WTC11 (cell line): ENCODE results near the gene RPP40. TPM values are rescaled to one million over a fixed set of nuclear protein-coding genes. Genes with fewer than 3 reads are reported as not detected.

Experiments
- ATAC-seq: fragments of 200-7000 bp; cut with Tn5 transposase; 2 replicates; pipeline ENCODE4 v1.10.0; 2021; ENCODE audit warnings: mild to moderate bottlenecking, moderate library complexity
- CTCF ChIA-PET: fragments of 300-600 bp; sonication (Branson Sonifier 250); formaldehyde crosslinking; loops from one replicate; lab custom pipeline; 2021; ENCODE audit warnings: antibody characterized with exemption; lab: Charles Lee
- POLR2A ChIA-PET: fragments of 350-600 bp; sonication (Branson Sonifier 250); formaldehyde crosslinking; loops from one replicate; lab custom pipeline; 2021; ENCODE audit warnings: antibody characterized with exemption; lab: Charles Lee
- DNase-seq: peaks from one replicate; pipeline ENCODE4 v3.0.0; 2021; ENCODE audit warnings: low spot score
- H3K27ac Mint-ChIP-seq: 2 replicates; pipeline ENCODE4 v1.8.0; 2021; ENCODE audit warnings: mixed read lengths
- H3K27me3 Mint-ChIP-seq: 2 replicates; pipeline ENCODE4 v1.8.0; 2021; ENCODE audit warnings: low read depth, mild to moderate bottlenecking, moderate library complexity, mixed read lengths
- H3K36me3 Mint-ChIP-seq: 2 replicates; pipeline ENCODE4 v1.8.0; 2021; ENCODE audit warnings: mixed read lengths
- H3K4me1 Mint-ChIP-seq: 2 replicates; pipeline ENCODE4 v1.8.0; 2022; ENCODE audit warnings: mixed read lengths
- H3K4me3 Mint-ChIP-seq: 2 replicates; pipeline ENCODE4 v1.8.0; 2021; ENCODE audit warnings: mild to moderate bottlenecking, moderate library complexity, mixed read lengths
- H3K9me3 Mint-ChIP-seq: 2 replicates; pipeline ENCODE4 v1.8.0; 2021; ENCODE audit warnings: mixed read lengths
- EMX1 ChIP-seq: fragments of 250-450 bp; sonication (Bioruptor Pico); IDR thresholded peaks from 2 replicates; pipeline ENCODE4 v1.8.0; 2021; ENCODE audit warnings: mild to moderate bottlenecking
- FOXP1 ChIP-seq: sonication (generic); formaldehyde crosslinking; IDR thresholded peaks from 2 replicates; pipeline ENCODE4 v1.8.0; 2022; ENCODE audit warnings: missing genetic modification reagents, mild to moderate bottlenecking, moderate library complexity, borderline replicate concordance
- JAZF1 ChIP-seq: fragments of 250-450 bp; sonication (Bioruptor Pico); IDR thresholded peaks from 2 replicates; pipeline ENCODE4 v1.9.0; 2021; ENCODE audit warnings: moderate library complexity, mild to moderate bottlenecking, inconsistent platforms
- MAX ChIP-seq: sonication (generic); formaldehyde crosslinking; IDR thresholded peaks from 2 replicates; pipeline ENCODE4 v1.8.0; 2022; ENCODE audit warnings: mild to moderate bottlenecking, missing genetic modification reagents
- NFYB ChIP-seq: sonication (generic); formaldehyde crosslinking; conservative IDR thresholded peaks from 2 replicates; pipeline ENCODE4 v1.8.0; 2022; ENCODE audit warnings: low read depth, missing genetic modification reagents
- PREB ChIP-seq: sonication (generic); formaldehyde crosslinking; IDR thresholded peaks from 2 replicates; pipeline ENCODE4 v1.8.1; 2022; ENCODE audit warnings: mild to moderate bottlenecking, missing genetic modification reagents, moderate library complexity, borderline replicate concordance
- SOX15 ChIP-seq: fragments of 250-450 bp; sonication (Bioruptor Pico); IDR thresholded peaks from 2 replicates; pipeline ENCODE4 v1.9.0; 2021; ENCODE audit warnings: mild to moderate bottlenecking
- TCF7 ChIP-seq: sonication (generic); formaldehyde crosslinking; IDR thresholded peaks from 2 replicates; pipeline ENCODE4 v1.8.0; 2022; ENCODE audit warnings: mild to moderate bottlenecking, low read depth, missing genetic modification reagents, moderate library complexity
- total RNA-seq: library from RNA; stranded (reverse); gene quantifications from 3 replicates; pipeline ENCODE4 v1.2.3, GENCODE V29; 2021
- TF ChIP-seq, protein P1 (sequence below): fragments of 250-450 bp; sonication (Bioruptor Pico); IDR thresholded peaks from 2 replicates; pipeline ENCODE4 v1.8.0; 2021; ENCODE audit warnings: mild to moderate bottlenecking
- TF ChIP-seq, protein P2 (sequence below): sonication (generic); formaldehyde crosslinking; IDR thresholded peaks from 2 replicates; pipeline ENCODE4 v1.8.1; 2022; ENCODE audit warnings: missing genetic modification reagents, borderline replicate concordance
- TF ChIP-seq, protein P3 (sequence below): sonication (generic); formaldehyde crosslinking; IDR thresholded peaks from 2 replicates; pipeline ENCODE4 v1.8.1; 2023; ENCODE audit warnings: mild to moderate bottlenecking, missing genetic modification reagents
- TF ChIP-seq, protein P4 (sequence below): fragments of 250-450 bp; sonication (Bioruptor Pico); IDR thresholded peaks from 2 replicates; pipeline ENCODE4 v1.9.0; 2021; ENCODE audit warnings: mild to moderate bottlenecking, borderline replicate concordance
- TF ChIP-seq, protein P5 (sequence below): fragments of 200-600 bp; IDR thresholded peaks from 2 replicates; pipeline ENCODE4 v1.8.0; 2022; ENCODE audit warnings: antibody characterized with exemption

RPP40 gene
- total RNA-seq, 1 experiment from 2014 or later, result 12.2 TPM

- TF ChIP-seq, protein P1, sequence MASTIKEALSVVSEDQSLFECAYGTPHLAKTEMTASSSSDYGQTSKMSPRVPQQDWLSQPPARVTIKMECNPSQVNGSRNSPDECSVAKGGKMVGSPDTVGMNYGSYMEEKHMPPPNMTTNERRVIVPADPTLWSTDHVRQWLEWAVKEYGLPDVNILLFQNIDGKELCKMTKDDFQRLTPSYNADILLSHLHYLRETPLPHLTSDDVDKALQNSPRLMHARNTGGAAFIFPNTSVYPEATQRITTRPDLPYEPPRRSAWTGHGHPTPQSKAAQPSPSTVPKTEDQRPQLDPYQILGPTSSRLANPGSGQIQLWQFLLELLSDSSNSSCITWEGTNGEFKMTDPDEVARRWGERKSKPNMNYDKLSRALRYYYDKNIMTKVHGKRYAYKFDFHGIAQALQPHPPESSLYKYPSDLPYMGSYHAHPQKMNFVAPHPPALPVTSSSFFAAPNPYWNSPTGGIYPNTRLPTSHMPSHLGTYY (CRISPR knock-in tag), result no peak
- TF ChIP-seq, protein P2, sequence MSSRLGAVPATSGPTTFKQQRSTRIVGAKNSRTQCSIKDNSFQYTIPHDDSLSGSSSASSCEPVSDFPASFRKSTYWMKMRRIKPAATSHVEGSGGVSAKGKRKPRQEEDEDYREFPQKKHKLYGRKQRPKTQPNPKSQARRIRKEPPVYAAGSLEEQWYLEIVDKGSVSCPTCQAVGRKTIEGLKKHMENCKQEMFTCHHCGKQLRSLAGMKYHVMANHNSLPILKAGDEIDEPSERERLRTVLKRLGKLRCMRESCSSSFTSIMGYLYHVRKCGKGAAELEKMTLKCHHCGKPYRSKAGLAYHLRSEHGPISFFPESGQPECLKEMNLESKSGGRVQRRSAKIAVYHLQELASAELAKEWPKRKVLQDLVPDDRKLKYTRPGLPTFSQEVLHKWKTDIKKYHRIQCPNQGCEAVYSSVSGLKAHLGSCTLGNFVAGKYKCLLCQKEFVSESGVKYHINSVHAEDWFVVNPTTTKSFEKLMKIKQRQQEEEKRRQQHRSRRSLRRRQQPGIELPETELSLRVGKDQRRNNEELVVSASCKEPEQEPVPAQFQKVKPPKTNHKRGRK (CRISPR knock-in tag), result no peak
These were observed 20.1 kb upstream of the RPP40 start (continued) for GRCh38 chr6:5023923-5024322.

DNA sequence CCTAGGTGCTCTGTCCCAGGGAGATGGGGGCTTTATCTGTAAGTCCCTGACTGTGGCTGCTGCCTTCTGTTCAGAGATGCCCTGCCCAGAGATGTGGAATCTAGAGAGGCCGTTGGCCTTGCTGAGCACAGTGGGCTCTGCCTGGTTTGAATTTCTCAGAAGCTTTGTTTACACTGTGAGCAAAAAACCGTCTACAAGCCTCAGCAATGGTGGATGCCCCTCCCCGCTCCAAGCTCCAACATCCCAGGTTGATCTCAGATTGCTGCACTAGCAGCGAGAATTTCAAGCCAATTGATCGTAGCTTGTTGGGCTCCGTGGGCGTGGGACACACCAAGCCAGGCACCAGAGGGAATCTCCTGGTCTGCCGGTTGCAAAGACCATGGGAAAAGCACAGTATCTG, 16.3 kb upstream of the RPP40 start:
- 0 out of 2 replicates have a peak, but pooled peaks cover 4% of the 10 kb centered on the region for H3K36me3 Mint-ChIP-seq
- ATAC-seq (no peak), DNase-seq (no peak)
- H3K9me3 Mint-ChIP-seq, result 0 out of 2 replicates have a peak, but pooled peaks cover 4% of the 10 kb centered on the region
- TF ChIP-seq NFYB (CRISPR knock-in tag), result no peak
- TF ChIP-seq JAZF1 (CRISPR knock-in tag), result no peak
- TF ChIP-seq PREB, result no peak
- TF ChIP-seq EMX1 (CRISPR knock-in tag), result no peak
- no peak for TF ChIP-seq SOX15 (CRISPR knock-in tag)
- TF ChIP-seq, protein P3, sequence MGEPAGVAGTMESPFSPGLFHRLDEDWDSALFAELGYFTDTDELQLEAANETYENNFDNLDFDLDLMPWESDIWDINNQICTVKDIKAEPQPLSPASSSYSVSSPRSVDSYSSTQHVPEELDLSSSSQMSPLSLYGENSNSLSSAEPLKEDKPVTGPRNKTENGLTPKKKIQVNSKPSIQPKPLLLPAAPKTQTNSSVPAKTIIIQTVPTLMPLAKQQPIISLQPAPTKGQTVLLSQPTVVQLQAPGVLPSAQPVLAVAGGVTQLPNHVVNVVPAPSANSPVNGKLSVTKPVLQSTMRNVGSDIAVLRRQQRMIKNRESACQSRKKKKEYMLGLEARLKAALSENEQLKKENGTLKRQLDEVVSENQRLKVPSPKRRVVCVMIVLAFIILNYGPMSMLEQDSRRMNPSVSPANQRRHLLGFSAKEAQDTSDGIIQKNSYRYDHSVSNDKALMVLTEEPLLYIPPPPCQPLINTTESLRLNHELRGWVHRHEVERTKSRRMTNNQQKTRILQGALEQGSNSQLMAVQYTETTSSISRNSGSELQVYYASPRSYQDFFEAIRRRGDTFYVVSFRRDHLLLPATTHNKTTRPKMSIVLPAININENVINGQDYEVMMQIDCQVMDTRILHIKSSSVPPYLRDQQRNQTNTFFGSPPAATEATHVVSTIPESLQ (CRISPR knock-in tag), result no peak
- TF ChIP-seq, protein P4, sequence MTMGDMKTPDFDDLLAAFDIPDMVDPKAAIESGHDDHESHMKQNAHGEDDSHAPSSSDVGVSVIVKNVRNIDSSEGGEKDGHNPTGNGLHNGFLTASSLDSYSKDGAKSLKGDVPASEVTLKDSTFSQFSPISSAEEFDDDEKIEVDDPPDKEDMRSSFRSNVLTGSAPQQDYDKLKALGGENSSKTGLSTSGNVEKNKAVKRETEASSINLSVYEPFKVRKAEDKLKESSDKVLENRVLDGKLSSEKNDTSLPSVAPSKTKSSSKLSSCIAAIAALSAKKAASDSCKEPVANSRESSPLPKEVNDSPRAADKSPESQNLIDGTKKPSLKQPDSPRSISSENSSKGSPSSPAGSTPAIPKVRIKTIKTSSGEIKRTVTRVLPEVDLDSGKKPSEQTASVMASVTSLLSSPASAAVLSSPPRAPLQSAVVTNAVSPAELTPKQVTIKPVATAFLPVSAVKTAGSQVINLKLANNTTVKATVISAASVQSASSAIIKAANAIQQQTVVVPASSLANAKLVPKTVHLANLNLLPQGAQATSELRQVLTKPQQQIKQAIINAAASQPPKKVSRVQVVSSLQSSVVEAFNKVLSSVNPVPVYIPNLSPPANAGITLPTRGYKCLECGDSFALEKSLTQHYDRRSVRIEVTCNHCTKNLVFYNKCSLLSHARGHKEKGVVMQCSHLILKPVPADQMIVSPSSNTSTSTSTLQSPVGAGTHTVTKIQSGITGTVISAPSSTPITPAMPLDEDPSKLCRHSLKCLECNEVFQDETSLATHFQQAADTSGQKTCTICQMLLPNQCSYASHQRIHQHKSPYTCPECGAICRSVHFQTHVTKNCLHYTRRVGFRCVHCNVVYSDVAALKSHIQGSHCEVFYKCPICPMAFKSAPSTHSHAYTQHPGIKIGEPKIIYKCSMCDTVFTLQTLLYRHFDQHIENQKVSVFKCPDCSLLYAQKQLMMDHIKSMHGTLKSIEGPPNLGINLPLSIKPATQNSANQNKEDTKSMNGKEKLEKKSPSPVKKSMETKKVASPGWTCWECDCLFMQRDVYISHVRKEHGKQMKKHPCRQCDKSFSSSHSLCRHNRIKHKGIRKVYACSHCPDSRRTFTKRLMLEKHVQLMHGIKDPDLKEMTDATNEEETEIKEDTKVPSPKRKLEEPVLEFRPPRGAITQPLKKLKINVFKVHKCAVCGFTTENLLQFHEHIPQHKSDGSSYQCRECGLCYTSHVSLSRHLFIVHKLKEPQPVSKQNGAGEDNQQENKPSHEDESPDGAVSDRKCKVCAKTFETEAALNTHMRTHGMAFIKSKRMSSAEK (CRISPR knock-in tag), result no peak
- TF ChIP-seq MAX, result no peak
- TF ChIP-seq, protein P5, sequence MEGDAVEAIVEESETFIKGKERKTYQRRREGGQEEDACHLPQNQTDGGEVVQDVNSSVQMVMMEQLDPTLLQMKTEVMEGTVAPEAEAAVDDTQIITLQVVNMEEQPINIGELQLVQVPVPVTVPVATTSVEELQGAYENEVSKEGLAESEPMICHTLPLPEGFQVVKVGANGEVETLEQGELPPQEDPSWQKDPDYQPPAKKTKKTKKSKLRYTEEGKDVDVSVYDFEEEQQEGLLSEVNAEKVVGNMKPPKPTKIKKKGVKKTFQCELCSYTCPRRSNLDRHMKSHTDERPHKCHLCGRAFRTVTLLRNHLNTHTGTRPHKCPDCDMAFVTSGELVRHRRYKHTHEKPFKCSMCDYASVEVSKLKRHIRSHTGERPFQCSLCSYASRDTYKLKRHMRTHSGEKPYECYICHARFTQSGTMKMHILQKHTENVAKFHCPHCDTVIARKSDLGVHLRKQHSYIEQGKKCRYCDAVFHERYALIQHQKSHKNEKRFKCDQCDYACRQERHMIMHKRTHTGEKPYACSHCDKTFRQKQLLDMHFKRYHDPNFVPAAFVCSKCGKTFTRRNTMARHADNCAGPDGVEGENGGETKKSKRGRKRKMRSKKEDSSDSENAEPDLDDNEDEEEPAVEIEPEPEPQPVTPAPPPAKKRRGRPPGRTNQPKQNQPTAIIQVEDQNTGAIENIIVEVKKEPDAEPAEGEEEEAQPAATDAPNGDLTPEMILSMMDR, result no peak
- TF ChIP-seq TCF7 (CRISPR knock-in tag), result no peak
- TF ChIP-seq FOXP1, result no peak
- H3K4me1 Mint-ChIP-seq, result no peaks in the 10 kb centered on the region; the same call in 1 of the 2 replicates
- CTCF ChIA-PET, result interaction anchor here (1.6 kb wide), 1 partner anchor 10 kb away, joined by 5 read pairs; no protein-coding TSS in a partner anchor
- POLR2A ChIA-PET, result no interaction called here
- H3K4me3 Mint-ChIP-seq, result no peak overlapping the region
- no peak overlapping the region for H3K27ac Mint-ChIP-seq
- H3K27me3 Mint-ChIP-seq, result peaks cover 19% of the 10 kb centered on the region
